Measurements from ENCODE around the gene CCDC68.

DNA sequence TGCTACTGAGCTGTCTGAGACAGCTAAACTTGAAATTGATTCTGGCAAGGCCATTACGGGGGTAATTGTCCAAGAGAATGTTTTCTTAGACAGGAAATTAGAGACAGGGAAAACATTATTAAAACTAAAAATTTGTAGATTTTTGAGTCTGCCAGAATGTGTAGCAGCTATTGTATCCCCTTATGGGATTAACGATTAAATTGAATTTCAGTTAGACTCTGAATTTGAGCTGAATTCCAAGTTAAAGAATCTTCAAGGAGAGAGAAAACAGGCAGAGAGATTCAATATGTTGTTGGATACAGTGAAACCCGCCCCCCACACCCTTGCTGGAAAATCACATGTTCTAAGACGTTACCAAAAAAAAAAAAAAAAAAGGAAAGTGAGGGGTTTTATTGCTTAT, 32.7 kb upstream of the CCDC68 start:
- TF ChIP-seq, protein P1, sequence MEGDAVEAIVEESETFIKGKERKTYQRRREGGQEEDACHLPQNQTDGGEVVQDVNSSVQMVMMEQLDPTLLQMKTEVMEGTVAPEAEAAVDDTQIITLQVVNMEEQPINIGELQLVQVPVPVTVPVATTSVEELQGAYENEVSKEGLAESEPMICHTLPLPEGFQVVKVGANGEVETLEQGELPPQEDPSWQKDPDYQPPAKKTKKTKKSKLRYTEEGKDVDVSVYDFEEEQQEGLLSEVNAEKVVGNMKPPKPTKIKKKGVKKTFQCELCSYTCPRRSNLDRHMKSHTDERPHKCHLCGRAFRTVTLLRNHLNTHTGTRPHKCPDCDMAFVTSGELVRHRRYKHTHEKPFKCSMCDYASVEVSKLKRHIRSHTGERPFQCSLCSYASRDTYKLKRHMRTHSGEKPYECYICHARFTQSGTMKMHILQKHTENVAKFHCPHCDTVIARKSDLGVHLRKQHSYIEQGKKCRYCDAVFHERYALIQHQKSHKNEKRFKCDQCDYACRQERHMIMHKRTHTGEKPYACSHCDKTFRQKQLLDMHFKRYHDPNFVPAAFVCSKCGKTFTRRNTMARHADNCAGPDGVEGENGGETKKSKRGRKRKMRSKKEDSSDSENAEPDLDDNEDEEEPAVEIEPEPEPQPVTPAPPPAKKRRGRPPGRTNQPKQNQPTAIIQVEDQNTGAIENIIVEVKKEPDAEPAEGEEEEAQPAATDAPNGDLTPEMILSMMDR (IDR thresholded peaks at IDR 0.05) = no peak
- TF ChIP-seq POLR2A (IDR thresholded peaks at IDR 0.05) = no peak
